GM12878 (cell line): Measurements from ENCODE around the gene KCNJ18. TPM values are rescaled to one million over a fixed set of nuclear protein-coding genes. Genes with fewer than 3 reads are reported as not detected.
"Not testable (repeated sequence)": the region's sequence is repeated elsewhere in the genome, so short reads cannot be mapped to it uniquely, and the experiment has no call there.

ENCODE experiments used
- ATAC-seq: fragments of 200-7000 bp; cut with Tn5 transposase; 3 replicates; pipeline ENCODE4 v1.9.1; 2020; ENCODE audit warnings: mild to moderate bottlenecking, moderate library complexity
- BruUV-seq: library from RNA; stranded (reverse); fragments of 400-500 nt; replicated peaks from 2 replicates; lab custom pipeline; 2021; lab: Mats Ljungman, UMichigan
- CTCF ChIA-PET: fragments of 300-600 bp; sonication (Branson Sonifier 250); formaldehyde crosslinking; extraction: SDS; loops from one replicate; lab custom pipeline; 2021; ENCODE audit warnings: inconsistent platforms; lab: Yijun Ruan, JAX
- POLR2A ChIA-PET: fragments of 350-600 bp; formaldehyde crosslinking; extraction: SDS; loops from one replicate; lab custom pipeline; 2021; ENCODE audit warnings: inconsistent platforms; lab: Charles Lee
- RAD21 ChIA-PET: fragments of 300-600 bp; sonication (Branson Sonifier 250); formaldehyde crosslinking; loops from one replicate; lab custom pipeline; 2023; ENCODE audit warnings: antibody characterized with exemption; ENCODE audit not compliant: unreplicated experiment; lab: Charles Lee
- SMC1A ChIA-PET: fragments of 300-600 bp; sonication (Branson Sonifier 250); formaldehyde crosslinking; loops from one replicate; lab custom pipeline; 2023; ENCODE audit not compliant: unreplicated experiment, uncharacterized antibody; lab: Charles Lee
- DNase-seq: peaks from one replicate; pipeline ENCODE4 v3.0.0-alpha.2; 2011; ENCODE audit warnings: low read depth, low spot score
- FAIRE-seq: peaks from 3 replicates; lab custom pipeline; 2011; peaks lifted over from hg19 to GRCh38; lab: Jason Lieb, UNC
- H2AFZ ChIP-seq: 2 replicates; pipeline ENCODE4 v1.6.0; 2011; ENCODE audit warnings: low read depth, low read length, control low read depth; ENCODE audit not compliant: control insufficient read depth
- H3K27ac ChIP-seq: 2 replicates; pipeline ENCODE4 v1.5.1; 2011; ENCODE audit warnings: control low read depth; ENCODE audit not compliant: control insufficient read depth, insufficient read depth
- H3K27me3 ChIP-seq, 2 experiments: replicated peaks in 1 of 2; 2 replicates each; pipeline versions ENCODE4 v1.6.0 to v1.6.1; 2011; ENCODE audit warnings: low read length in 1 of 2; ENCODE audit not compliant: control insufficient read depth in 2 of 2, insufficient read depth in 2 of 2
- H3K36me3 ChIP-seq, 2 experiments: 2 replicates each; pipeline ENCODE4 v1.5.1; 2011; ENCODE audit warnings: low read length in 1 of 2; ENCODE audit not compliant: control insufficient read depth in 2 of 2, insufficient read depth in 2 of 2
- H3K4me1 ChIP-seq: 2 replicates; pipeline ENCODE4 v1.6.1; 2011; ENCODE audit warnings: mild to moderate bottlenecking, low read length, moderate library complexity, mixed read lengths; ENCODE audit not compliant: control insufficient read depth, insufficient read depth
- H3K4me2 ChIP-seq: 2 replicates; pipeline ENCODE4 v1.6.0; 2011; ENCODE audit warnings: control low read depth; ENCODE audit not compliant: control insufficient read depth, insufficient read depth
- H3K4me3 ChIP-seq: fragments of 200-600 bp; sonication (generic); 2 replicates; pipeline ENCODE4 v1.5.1; 2016
- H3K79me2 ChIP-seq: 2 replicates; pipeline ENCODE4 v1.6.0; 2011; ENCODE audit warnings: low read length; ENCODE audit not compliant: control insufficient read depth, insufficient read depth
- H3K9ac ChIP-seq: 2 replicates; pipeline ENCODE4 v1.8.0; 2011; ENCODE audit warnings: low read length, control low read depth, mixed read lengths; ENCODE audit not compliant: control insufficient read depth, insufficient read depth
- H3K9me3 ChIP-seq: replicated peaks from 3 replicates; pipeline ENCODE4 v1.5.1; 2011; ENCODE audit warnings: mild to moderate bottlenecking, low read length; ENCODE audit not compliant: control insufficient read depth, insufficient read depth
- H4K20me1 ChIP-seq: 2 replicates; pipeline ENCODE4 v1.6.0; 2011; ENCODE audit not compliant: control insufficient read depth, insufficient read depth
- CREM ChIP-seq: IDR thresholded peaks from 2 replicates; pipeline ENCODE4 v1.6.1; 2014; ENCODE audit warnings: antibody characterized with exemption, low read depth
- NKRF ChIP-seq: fragments of 450-650 bp; conservative IDR thresholded peaks from 2 replicates; pipeline ENCODE4 v1.6.1; 2017; ENCODE audit warnings: mild to moderate bottlenecking, moderate library complexity
- POLR2AphosphoS2 ChIP-seq: IDR thresholded peaks from 2 replicates; pipeline ENCODE4 v1.6.1; 2011; ENCODE audit warnings: low read depth, mild to moderate bottlenecking, low read length, improper control_type of control experiment, moderate library complexity
- RAD21 ChIP-seq: IDR thresholded peaks from 2 replicates; pipeline ENCODE4 v1.6.1; 2011; ENCODE audit warnings: mild to moderate bottlenecking, low read depth, low read length, moderate library complexity; ENCODE audit not compliant: insufficient read depth
- ZNF24 ChIP-seq: fragments of 450-650 bp; IDR thresholded peaks from 2 replicates; pipeline ENCODE4 v1.6.1; 2017; ENCODE audit warnings: antibody characterized with exemption, mild to moderate bottlenecking
- WGBS: methylation state at CpG from one replicate; pipeline ENCODE4 v1.1.6; 2016; ENCODE audit warnings: low lambda C conversion rate; ENCODE audit not compliant: insufficient replicate concordance, insufficient coverage; ENCODE audit errors: missing lambda C conversion rate; 5-methylcytosine and 5-hydroxymethylcytosine counted together
- in situ Hi-C: fragments of 300-500 bp; cut with MboI; formaldehyde crosslinking; loops from 9 replicates; pipeline ENCODE4 v1.14.3; 2018; ENCODE audit warnings: mixed read lengths
- intact Hi-C: fragments of 100-400 bp; cut with micrococcal nuclease; formaldehyde crosslinking; loops from one replicate; pipeline ENCODE4 v1.14.2; 2022; ENCODE audit not compliant: unreplicated experiment
- polyA plus RNA-seq, 11 experiments: library from polyadenylated mRNA; depleted of rRNA in 4 of 11; unstranded in 6 of 11; stranded (reverse) in 5 of 11; fragments of >200 nt; fragmentation: Nextera tagmentation in 4 of 11; fragmentation: Illumina TruSeq in 1 of 11; extraction: Ambion mirVana in 4 of 11; extraction: Trizol in 1 of 11; gene quantifications; 1 replicate in 1 of 11; 2 replicates in 10 of 11; pipeline versions ENCODE4 v1.2.1 to v1.2.3, GENCODE V29; 2011 to 2016; ENCODE audit warnings: inconsistent platforms in 2 of 11, missing spikeins in 2 of 11, low read depth in 1 of 11
- total RNA-seq, 4 experiments: library from RNA; depleted of rRNA in 3 of 4; stranded (reverse); fragments of >200 nt in 3 of 4; fragmentation: Illumina TruSeq in 1 of 4; extraction: Trizol in 1 of 4; gene quantifications; 2 replicates each; pipeline versions ENCODE4 v1.2.1 to v1.2.3, GENCODE V29; 2013 to 2021

The KCNJ18 gene
- total and polyA plus RNA-seq, 10 of the 15 experiments (the other 5 are each of a cell fraction or from before 2014, with no cell fraction given), result not detected

DNA sequence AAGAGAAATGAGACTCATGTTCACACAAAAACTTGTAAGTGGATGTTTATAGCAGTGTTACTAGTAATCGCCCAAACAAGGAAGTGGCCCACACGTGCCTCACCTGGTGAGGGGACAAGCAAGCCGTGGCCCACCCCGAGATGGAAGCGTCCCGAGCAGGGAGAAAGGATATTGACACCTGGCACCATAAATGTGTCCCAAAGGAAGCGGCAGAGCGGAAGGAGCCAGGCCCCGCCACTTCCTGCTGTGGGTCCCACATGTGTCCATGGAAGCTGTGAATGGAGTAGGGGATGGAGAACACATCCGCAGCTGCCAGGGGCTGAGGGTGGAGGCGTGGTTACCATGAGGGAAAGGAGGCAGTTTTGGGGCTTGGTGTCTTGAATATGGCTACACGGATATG is 18.9 kb downstream of the KCNJ18 start (continued):
- TF ChIP-seq NKRF (no peak), ZNF24 (no peak), POLR2AphosphoS2 (no peak), RAD21 (no peak), CREM (no peak)

DNA sequence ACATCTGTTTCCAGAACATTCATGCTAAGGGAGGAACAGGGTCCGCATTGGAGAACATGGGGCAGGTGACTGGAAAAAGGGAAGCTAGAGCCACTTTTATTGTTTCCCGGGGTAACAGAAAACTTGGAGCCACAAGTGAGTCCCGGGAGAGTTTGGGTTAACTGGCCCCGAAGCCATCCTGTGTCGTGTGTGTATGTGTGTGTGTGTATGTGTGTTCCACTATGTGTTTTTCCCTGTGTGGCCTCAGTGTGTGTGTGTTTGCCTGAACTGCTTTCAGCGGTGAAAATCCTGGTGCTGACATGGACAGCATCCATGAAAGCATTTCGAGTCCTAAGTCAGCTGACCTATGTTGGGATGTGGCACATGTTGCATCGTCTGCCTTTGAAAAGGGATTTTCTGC is 20.7 kb downstream of the KCNJ18 start:
- H3K4me2 ChIP-seq, POLR2A ChIA-PET, H3K27me3 ChIP-seq, H3K27ac ChIP-seq, BruUV-seq, H3K79me2 ChIP-seq, RAD21 ChIA-PET, CTCF ChIA-PET, SMC1A ChIA-PET, H2AFZ ChIP-seq, DNase-seq, H3K4me1 ChIP-seq, H3K9me3 ChIP-seq, H3K36me3 ChIP-seq, FAIRE-seq, H3K4me3 ChIP-seq, in situ Hi-C loops, H4K20me1 ChIP-seq, H3K9ac ChIP-seq, intact Hi-C loops, ATAC-seq: not testable (repeated sequence)
- 19% methylated on average over 7 of the region's 8 CpGs for WGBS

DNA sequence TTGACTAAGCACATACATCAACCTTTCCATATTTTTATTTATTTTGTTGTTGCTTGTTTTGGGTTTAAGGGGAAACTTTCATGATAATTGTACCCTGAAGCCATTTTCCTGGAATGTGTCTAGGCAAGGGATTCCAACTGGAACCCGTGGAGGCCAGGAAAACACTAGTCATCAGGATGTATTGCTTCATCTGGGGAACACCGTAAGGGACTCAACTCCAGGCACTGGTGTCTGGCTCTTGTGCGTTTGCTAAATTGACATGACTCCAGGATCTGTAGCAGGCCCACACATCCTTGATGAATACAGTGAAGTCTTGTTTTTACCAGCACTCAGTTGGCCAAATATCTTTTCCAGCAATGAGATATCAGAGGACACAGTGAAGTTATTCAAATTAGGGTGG is 21.3 kb downstream of the KCNJ18 start:
- SMC1A ChIA-PET, POLR2A ChIA-PET, FAIRE-seq, H3K36me3 ChIP-seq, H3K4me2 ChIP-seq, H3K4me3 ChIP-seq, in situ Hi-C loops, H3K9ac ChIP-seq, H3K9me3 ChIP-seq, H3K27ac ChIP-seq, DNase-seq, CTCF ChIA-PET, H3K27me3 ChIP-seq, H3K4me1 ChIP-seq, H2AFZ ChIP-seq, H3K79me2 ChIP-seq, BruUV-seq, RAD21 ChIA-PET, H4K20me1 ChIP-seq, ATAC-seq, intact Hi-C loops: not testable (repeated sequence)
- WGBS, result 0% methylated on average over 1 of the region's 3 CpGs

DNA sequence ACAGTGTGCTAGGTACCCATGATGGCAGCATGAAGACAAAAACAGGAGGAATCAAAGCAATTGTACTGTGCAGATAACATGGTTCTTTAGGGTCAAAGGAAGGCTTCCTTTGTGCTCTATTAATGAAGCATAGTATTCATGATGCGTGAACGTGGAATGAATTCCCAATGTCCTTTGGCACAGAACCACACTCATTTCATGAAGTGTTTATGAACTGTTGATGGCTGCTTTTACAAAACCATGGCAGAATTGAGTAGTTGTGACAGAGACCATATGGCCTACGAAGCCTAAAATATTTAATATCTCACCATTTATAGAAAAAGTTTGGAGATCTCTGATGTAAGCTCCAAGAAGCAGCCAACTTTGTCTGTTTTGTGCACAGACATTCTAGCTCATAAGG is 22.4 kb downstream of the KCNJ18 start:
- H3K9ac ChIP-seq, H3K9me3 ChIP-seq, H3K4me1 ChIP-seq, DNase-seq, ATAC-seq, FAIRE-seq, H3K36me3 ChIP-seq, H2AFZ ChIP-seq, RAD21 ChIA-PET, H3K79me2 ChIP-seq, H3K4me2 ChIP-seq, CTCF ChIA-PET, SMC1A ChIA-PET, intact Hi-C loops, H3K27me3 ChIP-seq, H4K20me1 ChIP-seq, POLR2A ChIA-PET, in situ Hi-C loops, H3K27ac ChIP-seq, H3K4me3 ChIP-seq, BruUV-seq: not testable (repeated sequence)
- WGBS, result 36% methylated on average over 3 of the region's 3 CpGs
